SK-N-MC (cell line): ENCODE data around the gene SLC7A6OS.

Experiments used
- EZH2 ChIP-seq: fragments of 200-600 bp; sonication (generic); IDR thresholded peaks from one replicate; pipeline ENCODE4 v1.6.1; 2017; ENCODE audit warnings: antibody characterized with exemption
- FOXP2 ChIP-seq: optimal IDR thresholded peaks from 2 replicates; pipeline ENCODE3; 2011; ENCODE audit warnings: mild to moderate bottlenecking, moderate library complexity; ENCODE audit not compliant: insufficient read depth; ENCODE audit errors: extremely low read length, control extremely low read depth

- no peak for TF ChIP-seq EZH2
- TF ChIP-seq FOXP2, result no peak
These were observed 59.8 kb downstream of the SLC7A6OS start for GRCh38 chr16:68250951-68251350.
